SW 1271 (cell line): ENCODE measurements around the gene ATAD3A.
A peak's percentile ranks its signal among the peaks of the same experiment; 100 is the strongest.
"Not testable (repeated sequence)": the region's sequence is repeated elsewhere in the genome, so short reads cannot be mapped to it uniquely, and the experiment has no call there.

Experiments
- DNase-seq, 2 experiments: peaks; one replicate each; lab custom pipeline; 2025; lab: John Stamatoyannopoulos, UW

The ATAD3A gene

DNA sequence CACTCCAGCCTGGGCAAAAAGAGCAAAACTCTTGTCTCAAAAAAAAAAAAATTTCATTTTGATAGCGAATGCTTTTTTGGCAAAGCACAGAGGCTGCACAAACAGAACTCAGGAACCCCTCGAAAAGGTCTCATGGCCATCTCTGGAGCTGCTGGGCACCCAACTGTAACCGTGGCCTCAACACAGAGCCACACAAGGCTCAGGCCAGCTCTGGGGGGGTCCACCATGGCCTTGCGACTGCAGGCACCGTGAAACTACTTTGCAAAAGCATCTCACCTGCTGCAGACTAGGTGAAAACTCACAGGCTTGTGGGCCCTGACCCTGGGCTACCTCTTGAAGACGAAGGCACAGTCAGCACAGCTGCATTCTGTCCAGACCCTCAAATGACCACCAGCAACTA, 44.5 kb downstream of the ATAD3A start:
- no peak for DNase-seq

DNA sequence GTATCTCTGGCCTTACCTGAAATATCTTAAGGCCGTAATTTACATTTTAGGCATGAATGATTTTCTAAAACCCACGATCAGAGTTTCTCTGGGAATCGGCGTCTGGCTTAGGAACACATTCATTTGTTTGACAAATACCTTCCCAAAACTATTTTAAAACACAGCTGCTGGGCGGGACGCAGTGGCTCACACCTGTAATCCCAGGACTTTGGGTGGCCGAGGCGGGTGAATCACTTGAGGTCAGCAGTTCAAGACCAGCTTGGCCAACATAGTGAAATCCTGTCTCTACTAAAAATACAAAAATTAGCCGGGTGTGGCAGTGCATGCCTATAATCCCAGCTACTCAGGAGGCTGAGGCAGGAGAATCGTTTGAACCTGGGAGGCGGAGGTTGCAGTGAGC, 45.0 kb downstream of the ATAD3A start:
- not testable (repeated sequence) for DNase-seq

DNA sequence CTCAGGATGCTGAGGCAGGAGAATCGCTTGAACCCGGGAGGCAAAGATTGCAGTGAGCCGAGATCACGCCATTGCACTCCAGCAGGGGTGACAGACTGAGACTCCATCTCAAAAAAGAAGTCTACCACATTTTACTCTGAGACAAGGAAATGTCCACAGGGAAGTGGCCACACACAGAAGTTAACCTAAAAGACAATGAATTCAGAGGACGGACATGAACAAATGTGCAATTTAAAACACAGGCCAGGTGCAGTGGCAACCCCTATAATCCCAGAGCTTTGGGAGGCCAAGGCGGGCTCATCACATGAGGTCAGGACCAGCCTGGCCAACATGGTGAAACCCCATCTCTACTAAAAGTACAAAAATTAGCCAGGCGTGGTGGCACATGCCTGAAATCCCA, 45.7 kb downstream of the ATAD3A start:
- DNase-seq = not testable (repeated sequence)

DNA sequence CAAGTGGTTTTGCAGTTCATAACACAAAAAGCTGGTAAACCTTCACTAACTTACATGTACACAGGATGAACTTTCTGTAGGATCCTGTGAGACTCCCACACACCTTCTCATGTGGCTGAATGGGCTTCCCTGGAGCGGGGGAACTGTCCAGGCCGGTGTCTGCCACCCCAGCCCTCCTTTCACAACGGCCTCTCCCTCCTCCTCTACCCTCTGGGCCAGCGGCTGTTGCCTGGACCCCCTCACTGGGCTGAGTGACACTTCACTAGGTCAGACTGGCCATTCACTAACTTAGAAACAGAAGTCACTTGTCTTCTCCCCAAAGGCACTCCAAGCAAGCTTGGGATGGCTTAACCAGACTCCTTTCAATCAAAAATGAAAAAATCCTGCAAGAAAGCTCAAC, 46.6 kb downstream of the ATAD3A start:
- no peak for DNase-seq

DNA sequence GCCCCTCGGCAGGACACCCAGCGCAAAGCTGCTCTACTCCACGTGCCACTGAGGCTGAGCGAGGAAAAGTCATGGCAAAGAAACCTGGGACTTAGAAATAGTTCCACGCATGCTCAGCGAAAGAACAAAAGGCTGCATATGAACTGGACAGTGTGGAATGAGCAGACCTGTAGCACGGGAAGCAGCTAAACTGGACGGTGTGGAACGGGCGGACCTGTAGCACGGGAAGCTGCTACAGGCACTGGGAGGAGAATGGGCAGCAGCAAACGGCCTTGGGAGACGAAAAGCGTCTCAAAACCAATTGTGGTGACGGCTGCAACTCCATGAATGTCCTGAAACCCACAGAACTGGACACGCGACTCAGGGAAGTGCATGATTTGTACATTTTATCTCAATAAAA, 47.1 kb downstream of the ATAD3A start:
- DNase-seq = no peak

DNA sequence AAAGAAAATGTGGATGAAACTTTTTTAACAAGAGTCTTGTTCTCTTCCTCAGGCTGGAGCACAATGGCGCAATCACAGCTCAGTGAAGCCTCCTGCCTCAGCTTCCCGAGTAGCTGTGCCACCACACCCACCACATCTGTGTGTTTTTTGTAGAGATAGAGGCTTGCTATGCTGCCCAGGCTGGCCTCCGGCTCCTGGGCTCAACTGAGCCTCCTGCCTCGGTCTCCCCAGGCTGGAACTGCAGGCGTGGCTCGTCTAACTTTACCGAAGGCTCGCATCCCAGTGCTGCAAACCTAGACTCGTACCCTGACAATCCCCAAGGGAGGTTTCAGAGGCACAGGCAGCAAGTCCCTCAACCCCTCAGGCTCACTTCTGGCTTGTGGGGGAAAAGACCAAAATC, 48.2 kb downstream of the ATAD3A start:
- no peak for DNase-seq

DNA sequence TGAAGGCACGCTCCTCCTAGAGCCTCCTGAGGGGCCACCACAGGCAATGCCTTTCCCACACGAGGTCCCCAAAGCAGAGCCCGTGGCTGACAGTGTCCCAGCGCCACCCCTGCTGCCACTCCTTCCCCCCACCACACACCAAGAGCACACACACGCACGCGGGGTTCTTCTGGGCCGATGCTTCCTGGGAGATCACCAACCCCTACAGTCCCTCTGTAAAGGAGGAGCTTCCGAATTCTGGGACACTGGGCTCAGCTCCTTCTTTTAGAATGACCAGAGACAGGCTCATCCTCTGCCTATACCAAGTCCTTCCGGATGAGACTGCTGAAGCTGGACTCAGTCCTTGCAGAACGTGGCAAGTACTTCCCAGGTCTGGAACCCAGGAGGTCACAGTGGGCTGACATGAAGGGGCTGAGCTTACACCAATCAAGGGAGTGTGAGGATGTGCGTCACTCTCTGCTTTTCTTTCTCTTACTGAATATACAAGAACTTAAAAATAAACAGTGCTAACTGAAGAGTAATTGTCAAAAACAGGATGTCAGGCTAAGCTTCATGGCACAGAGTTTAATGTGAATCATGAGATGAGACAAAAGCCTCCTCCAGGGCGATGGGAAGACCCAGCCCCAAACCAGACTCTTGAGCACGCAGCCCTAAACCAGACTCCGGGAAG, 50.0 kb downstream of the ATAD3A start:
- no peak for DNase-seq

DNA sequence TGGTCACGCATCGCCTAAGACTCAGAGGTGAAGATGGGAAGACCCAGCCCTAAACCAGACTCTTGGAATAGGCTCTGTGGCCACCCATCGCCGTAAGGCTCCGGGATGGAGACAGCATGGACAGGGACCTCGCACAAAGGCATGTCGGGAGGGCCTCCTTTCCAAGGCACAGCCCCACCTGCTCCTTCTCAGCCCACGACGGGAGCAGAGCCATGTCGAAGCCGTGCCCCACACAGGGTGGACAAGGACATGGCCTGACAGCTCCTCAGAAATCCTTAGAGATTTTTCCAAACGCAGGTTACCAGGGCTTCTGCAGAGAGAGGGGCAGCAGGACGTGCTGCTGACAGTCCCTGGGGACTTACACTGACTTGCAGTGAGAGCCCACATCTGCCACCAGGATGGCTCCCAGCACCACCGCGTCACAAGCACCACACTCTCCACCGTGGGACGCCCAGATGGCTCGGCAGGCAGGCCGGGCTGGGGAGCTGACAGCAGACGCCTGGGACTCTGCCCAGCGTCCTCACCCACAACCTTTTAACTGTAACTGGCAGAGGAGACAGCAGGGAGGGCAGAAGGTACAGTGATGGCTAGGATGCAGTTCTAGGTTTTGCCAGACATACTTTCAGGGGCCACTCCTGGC, 50.7 kb downstream of the ATAD3A start:
- DNase-seq = no peak

DNA sequence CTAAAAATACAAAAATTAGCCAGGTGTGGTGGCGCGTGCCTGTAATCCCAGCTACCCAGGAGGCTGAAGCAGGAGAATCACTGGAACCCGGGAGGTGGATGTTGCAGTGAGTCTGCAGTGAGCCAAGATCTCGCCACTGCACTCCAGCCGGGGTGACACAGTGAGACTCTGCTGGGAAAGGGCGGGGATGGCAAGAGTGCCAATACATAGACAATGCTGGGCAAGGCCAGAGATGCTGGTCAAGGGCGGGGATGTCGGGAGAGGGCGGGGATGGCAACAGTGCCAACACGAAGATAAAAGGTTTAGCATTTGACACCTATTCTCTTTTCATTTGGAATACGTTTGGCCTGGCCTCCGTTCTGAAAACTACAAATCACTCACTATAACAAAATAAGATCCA, 51.7 kb downstream of the ATAD3A start:
- no peak for DNase-seq

DNA sequence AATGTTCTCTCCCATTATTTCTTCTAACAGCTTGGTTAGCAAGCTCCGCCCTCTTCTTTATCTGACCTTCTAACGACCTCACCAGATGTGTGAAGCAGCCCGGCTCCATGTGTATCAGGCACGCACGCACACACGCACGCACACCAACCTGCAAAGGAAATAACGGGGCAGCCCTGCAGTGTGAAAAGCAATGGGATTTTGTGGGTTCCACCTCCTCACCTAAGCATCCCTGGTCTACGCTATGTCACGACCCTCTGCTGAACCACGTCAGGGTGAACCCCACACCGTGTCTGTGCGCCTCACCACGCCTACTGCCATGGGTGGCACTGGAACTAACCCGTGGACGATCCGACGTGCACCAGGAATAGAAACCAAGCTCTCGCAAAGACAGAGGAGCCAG, 52.3 kb downstream of the ATAD3A start:
- DNase-seq = no peak

DNA sequence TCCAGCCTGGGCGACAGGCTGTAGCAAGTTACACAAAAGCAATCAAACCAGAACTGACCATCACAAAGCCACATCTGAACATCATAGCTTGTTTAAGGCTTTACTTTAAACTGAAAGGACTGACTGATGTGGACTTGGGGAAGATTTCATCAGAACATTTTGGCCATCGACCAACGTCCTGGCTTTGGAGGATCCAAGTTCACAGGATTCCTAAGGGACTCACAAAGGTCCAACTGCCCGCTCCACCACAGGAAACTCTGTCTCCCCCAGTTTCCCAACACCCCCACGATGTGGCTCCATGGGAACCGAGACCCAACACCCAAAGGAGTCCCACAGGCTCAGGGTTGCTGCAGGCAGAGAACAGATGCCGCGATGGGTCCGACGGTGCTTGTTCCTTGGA, 53.4 kb downstream of the ATAD3A start:
- DNase-seq = no peak

DNA sequence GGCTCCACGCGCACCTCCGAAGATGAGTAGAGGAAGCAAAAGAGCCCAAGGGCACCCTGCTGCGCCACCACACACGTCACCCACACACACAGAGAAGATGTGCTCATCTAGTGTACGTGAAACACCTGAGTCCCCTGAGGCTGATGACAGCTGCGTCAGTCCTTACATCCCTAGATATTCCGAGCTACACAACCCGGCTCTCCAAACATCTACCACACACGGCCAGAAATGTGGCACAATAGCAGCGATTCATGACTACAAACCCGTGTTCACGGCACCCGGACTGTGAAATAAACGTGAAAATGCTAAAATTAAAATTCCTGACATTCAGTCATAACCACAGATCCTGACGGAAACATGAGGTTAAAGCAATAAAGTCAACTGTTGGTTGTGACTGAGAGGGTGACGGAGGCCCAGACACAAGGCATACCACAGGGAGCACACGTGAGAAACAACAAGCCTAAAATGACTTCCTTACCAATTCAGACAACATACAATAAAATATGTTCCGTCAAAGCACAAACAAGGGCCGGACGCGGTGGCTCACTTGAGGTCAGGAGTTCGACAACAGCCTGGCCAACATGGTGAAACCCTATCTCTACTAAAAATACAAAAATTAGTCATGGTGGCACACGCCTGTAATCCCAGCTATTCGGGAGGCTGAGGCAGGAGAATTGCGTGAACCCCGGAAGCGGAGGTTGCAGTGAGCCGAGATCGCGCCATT, 55.4 kb downstream of the ATAD3A start:
- no peak for DNase-seq

DNA sequence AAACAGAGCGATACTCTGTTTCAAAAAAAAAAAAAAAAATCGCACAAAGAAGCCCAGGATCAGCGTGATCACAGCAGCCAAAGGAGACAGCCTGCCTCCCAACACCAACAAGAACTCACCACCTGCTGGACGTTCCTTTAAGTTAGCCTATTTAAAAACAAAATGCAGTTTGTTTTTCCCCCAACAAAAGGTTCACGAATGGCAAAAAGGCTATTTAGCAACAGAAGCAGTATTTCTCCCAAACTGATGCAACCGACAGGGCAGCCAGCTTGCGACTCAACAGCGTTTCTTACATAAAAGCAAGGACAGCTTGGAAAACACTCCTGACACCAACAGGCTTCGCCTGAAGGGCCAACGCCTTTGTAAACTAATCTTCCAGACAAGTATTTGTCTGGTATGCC, 55.9 kb downstream of the ATAD3A start:
- DNase-seq = no peak

DNA sequence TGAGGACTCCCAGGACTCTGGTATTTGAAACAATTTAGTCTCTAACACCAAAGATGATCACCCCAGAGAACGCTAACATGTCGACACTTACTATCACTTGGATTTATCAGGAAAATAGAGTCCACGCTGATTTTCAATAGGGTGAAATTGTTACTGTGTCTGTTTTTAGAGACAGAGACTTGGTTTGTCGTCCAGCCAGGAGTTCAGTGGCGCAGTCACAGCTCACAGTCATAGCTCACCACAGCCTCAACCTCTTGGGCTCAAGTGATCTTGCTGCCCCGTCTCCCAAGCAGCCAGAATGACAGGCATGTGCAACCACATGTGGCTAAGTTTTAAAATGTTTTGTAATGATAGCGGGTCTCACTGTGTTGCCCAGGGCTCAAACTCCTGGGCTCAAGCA, 57.4 kb downstream of the ATAD3A start:
- no peak for DNase-seq

DNA sequence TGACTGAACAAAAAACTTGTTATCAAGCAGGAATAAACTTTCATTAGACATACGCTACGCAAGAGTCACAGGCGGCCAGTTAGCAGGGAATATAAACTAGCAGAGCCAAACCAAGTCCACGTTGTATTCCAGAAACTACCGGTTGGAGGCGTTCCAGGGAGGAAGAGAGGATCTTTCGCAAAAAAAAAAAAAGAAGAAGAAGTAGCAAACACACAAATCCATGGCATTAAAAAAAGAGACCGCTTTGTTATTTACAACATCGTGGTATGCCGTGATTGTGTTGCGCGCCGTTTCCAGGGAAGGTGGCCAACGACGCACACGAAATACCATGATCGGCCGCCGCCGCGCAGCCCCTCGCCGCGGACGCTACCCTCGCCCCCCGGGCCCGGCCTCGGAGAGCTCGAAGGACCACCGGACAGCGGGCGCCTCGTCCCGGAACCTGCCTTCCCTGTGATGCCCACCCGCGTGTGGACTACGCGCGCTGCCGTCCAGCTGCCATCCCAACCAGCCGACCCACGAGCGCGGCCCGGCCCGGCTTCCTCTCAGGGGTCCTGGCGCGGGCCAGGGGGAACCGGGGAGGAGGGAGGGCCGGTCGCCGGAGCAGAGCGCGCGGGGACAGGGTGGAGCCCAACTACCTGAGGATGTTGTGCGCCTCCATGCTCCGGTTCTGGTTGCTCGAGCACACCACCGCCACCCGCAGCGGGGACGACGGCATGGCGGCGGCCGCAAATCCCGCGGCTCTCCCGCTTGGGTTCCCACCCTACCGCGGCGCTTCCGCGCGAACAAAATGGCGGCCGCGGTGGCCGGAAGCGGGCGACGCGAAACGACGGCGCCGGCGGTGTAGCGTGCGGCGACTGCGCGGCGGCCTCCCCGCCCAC, 62.1 kb downstream of the ATAD3A start:
- peak in 1 of 2 experiments; percentile 54 for DNase-seq

DNA sequence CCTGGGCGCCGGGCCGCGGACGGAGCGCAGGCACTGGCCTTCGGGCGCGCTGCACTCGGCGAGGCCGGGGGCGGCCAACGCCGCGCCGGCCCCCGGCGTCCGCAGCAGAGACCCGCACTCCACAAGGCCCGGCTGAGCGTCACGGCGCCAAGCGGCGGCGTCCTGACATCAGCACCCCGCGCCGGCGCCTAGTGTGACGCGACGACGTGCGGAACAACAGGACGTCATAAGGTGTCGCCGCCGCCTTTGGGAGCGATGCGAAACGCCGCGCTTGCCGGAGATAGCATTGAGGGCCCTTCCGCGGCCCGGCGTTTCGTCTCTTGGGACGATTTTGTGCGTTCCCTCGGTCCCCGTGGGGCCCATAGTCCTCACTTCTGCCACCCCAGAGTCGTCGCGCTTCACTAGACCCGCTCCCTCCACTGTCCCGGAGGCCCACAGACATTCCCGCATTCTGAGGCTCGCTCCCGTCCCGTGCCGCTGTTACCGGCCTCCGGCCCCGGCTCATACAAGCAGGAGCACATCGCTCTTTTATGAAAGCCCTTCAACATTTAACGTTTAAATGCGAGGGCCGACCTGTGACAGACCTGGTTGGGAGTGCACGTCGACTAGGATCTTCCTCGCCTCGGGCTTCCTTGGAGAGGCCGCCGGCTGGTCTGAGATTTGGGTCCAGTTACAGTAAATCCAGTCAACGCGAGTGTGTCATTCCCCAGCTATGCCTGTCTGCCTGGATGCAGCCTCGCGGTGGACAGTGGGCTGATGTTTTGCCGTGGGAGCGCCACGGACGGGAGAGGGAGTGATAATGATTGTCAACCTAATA, 63.0 kb downstream of the ATAD3A start, which contains the start of gene SSU72:
Gene SSU72, minus strand, starts transcription at position 143 of the 817 bp plus-strand sequence. CDS start 306 bp downstream, outside the sequence.
- DNase-seq = peak; percentile 35 to 73

DNA sequence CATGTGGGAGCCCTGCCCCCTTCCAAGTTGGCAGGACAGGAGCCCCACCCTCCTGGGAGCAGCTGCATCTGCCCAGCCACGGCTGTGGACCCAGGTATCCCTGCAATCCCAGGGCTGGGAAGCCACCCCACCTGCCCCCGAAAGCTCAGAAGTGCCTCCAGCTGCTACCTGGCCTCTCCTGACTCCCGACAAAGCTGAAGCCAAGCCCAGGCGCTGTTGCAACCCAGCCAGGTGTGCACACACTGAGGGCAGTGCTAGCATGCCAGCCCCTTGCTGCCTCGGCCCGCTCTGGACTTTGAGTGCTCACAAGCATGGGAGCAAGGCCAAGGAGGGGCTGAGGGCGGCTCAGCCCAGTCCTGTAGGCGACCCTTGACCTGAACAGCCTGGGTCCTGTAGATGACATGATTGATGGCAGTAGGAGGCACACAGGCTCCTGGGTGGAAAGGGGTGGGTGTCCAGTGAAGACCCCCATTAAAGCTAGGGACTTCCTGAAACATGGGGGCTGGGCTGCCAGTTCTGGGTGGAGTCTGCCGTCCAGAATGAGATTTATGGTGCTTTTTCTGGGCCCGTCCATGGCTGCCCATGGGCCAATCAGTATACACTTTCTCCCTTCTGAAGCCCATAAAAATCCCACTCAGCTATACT, 65.5 kb downstream of the ATAD3A start:
- DNase-seq = no peak

DNA sequence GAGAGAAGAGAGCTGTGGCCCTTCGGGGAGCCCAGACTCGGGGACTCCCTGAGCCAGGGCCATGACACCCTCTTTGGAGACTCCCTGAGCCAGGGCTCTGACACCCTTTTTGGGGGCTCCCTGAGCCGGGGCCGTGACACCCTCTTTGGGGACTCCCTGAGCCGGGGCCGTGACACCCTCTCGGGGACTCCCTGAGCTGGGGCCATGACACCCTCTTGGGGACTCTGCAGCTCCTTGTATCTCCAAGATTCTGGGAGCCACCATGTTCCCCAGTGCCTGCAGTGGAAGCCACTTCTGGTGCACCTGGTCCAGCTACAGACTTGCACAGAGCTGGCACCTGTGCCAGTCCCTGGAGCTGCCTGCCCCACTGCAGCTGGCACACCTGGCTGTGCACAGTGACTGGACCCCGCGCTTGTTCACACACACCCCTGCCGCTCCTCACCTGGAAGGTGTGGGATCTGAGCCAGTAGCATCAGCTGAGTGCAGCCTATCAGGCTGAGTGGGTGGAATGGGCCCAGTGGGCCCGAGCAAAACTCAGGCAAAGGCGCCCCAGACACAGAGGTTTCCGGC, 66.5 kb downstream of the ATAD3A start:
- DNase-seq = no peak

DNA sequence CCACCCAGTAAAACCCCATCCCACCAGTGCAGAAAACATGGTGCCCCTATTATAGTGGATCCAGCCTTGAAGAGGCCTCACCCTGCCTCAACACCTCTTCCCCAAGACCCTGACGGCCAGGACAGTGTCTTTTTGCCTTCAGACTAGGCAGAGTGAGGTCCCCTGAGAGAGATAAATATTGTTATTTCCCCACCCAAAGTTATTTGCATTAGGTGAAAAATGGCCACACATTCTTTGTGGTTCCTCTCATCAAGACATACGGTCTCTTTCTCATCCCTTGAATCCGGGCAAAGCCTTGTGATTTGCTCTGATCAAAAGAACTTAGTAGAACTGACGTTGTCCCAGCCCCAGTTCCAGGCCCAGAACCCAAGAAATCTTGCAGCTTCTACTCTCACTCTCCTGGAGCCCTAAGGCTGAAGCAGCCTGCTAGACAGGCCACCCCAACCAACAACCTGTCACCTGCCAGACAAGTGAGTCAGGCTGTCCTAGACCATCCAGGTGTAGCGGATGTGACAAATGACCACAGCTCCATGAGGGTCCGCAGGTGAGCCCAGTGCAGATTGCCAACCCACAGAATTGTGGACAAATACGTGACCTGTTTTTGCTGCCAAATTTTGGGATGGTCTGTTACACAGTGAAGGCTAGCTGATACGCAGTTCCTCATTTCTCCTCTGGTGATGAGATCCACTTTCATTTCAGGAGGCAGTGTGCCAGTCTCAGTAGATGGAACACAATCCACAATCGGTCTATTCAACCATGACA, 70.8 kb downstream of the ATAD3A start:
- DNase-seq = no peak
